CD4-positive, alpha-beta T cell treated with Interferon gamma for 1 hour (primary cell): ENCODE data around the gene PCNX3.

Experiments used
- DNase-seq: peaks from one replicate; pipeline ENCODE4 v3.0.0-alpha.2; 2020

The PCNX3 gene

DNA sequence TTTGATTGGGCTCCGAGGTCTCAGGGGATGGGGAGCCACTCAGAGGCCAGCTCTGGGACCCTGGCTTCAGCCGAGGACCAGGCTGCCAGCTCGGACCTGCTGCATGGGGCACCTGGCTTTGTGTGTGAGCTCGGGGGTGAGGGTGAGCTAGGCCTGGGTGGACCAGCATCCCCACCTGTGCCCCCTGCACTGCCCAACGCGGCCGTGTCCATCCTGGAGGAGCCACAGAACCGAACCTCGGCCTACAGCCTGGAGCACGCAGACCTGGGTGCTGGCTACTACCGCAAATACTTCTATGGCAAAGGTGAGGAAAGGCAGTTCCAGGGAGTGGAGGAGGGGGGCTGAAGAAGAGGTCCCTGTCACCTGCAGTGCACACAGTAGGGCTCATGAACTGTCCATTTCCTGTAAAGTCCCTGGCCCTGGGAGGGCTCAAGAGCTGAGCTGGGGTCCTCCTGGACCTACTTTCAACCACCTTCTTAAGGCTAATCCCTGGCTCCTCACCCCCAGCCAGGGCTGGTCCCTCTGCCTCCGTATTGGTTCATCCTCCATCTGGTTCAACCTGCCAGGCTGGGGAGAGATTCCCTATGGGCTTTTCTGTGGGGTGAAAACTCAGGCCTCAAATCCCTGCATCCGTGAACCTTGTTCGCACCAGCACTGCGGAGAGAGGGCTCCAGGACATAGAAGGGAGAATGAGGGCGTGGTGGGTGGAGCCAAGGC, 25.9 kb downstream of the PCNX3 start:
- DNase-seq, result no peak

DNA sequence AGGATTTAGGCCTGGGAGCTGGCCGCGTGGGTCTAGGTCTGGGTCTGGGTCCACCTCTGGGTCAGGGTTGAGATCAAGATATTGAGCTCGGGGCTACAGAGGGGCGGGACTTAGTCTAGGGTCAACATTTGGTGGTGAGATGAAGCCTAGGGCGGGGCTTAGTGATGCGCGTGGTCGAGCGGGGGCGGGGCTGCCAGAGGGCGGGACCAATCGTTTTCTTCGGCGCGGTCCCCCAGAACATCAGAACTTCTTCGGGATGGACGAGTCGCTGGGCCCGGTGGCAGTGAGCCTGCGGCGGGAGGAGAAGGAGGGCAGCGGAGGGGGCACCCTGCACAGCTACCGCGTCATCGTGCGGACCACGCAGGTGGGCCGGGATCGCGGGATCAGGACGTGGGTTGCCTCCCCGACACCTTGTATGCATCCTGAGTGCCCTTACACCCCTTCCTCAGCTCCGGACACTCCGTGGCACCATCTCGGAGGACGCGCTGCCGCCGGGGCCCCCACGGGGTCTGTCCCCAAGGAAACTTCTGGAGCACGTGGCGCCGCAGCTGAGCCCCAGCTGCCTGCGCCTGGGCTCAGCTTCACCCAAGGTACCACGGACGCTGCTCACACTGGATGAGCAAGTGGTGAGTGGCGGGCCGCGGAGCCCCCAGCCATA, 26.6 kb downstream of the PCNX3 start:
- DNase-seq, result peak; percentile 27

DNA sequence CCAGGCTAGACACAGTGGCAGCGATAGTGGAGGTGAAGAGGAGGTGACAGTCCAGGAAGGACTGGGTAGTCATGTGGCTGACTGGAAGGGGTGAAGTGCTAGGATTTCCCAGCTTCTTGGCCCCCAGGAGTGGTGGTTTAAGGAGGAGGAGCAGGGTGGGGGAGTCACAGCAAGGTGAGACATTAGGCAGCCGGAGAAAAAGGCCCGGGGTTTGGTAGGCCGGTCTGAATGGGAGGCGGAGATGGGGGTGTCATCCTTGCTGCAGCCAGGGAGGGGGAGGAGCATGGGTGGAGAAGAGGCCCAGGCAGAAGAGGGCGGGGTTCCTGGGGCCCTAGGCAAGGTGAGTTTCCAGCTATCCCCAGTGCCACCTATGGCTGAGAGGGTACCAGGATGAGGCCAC, 28.4 kb downstream of the PCNX3 start:
- no peak for DNase-seq

DNA sequence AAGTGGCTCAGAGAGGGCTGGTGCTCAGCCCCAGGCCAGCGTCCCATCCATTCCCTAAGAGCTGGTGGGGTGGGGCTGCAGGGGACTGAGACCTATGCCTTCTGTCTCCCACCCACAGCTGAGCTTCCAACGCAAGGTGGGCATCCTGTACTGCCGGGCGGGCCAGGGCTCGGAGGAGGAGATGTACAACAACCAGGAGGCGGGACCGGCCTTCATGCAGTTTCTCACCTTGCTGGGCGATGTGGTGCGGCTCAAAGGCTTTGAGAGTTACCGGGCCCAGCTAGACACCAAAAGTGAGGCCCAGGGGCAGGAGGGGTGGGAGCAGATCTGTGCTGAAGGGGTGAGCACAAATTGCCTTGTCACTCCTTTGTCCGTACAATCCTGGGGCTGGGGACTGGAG, 29.3 kb downstream of the PCNX3 start:
- no peak for DNase-seq

DNA sequence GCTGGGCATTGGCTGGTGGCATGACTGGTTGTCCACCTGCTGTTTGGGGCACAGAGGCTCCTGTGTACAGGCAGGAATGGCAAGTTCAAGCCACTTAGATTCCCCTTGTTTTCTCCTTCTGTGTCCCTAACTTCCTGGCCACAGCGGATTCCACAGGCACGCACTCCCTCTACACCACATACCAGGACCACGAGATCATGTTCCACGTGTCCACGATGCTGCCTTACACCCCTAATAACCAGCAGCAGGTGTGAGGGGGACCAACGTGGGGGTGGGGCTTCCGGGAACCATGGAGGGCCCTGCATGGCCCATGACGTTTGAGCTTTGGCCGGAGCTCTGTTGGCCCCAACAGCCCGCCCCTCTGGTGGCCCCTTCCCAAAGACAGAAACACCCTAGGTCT, 30.1 kb downstream of the PCNX3 start:
- no peak for DNase-seq

DNA sequence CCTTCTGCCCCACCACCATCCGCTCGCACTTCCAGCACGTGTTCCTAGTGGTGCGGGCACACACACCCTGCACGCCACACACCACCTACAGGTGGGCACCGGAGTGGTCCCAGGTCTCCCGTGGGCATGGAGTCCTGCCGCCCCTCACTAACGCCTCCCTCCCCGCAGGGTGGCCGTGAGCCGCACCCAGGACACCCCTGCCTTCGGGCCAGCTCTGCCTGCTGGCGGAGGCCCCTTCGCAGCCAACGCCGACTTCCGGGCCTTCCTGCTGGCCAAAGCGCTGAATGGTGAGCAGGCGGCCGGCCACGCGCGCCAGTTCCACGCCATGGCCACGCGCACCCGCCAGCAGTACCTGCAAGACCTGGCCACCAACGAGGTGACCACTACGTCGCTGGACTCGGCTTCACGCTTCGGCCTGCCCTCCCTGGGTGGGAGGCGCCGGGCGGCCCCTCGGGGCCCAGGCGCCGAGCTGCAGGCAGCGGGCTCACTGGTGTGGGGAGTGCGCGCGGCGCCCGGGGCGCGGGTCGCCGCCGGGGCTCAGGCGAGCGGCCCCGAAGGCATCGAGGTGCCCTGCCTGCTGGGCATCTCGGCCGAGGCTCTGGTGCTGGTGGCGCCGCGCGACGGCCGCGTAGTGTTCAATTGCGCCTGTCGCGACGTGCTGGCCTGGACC, 30.8 kb downstream of the PCNX3 start:
- no peak for DNase-seq

DNA sequence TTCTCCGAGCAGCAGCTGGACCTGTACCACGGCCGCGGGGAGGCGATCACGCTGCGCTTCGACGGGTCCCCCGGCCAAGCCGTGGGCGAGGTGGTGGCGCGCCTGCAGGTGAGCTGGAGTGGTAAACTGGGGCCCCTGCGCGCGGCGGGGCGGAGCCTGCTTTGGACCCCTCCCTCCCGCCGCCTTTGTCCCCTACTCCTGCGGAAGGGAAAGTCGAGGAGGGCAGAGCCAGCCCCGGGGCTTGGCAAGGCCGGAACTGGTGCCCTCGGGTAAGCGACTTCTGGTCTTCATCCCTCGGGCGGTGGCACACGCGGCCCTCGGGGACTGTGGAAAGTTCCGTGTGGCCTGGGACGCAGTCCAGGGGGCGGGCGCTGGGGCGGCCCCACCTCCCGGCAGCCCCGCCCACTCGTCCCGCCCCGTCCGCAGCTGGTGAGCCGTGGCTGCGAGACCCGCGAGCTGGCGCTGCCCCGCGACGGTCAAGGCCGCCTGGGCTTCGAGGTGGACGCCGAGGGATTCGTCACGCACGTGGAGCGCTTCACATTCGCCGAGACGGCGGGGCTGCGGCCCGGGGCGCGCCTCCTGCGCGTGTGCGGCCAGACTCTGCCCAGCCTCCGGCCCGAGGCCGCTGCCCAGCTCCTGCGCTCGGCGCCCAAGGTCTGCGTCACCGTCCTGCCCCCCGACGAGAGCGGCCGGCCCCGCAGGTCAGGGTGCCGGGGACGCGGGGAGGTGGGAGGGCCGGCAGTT, 31.6 kb downstream of the PCNX3 start:
- DNase-seq, result no peak

DNA sequence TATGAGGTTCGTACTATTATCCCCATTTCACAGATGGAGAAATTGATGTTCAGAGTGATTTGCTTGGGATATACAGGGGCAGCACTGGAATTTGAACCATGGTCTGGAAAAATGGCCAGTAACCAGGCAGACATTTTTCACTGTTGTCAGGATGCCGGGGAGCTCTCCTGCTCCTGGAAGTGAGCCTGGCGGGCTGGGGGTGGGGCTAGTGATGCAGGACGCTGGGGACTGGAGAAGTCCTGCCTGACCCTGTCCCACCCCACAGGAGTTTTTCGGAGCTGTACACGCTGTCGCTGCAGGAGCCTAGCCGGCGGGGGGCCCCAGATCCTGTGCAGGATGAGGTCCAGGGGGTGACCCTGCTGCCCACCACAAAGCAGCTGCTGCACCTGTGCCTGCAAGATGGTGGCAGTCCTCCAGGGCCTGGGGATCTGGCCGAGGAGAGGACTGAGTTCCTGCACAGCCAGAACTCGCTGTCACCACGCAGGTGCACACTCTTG, 33.5 kb downstream of the PCNX3 start:
- no peak for DNase-seq

DNA sequence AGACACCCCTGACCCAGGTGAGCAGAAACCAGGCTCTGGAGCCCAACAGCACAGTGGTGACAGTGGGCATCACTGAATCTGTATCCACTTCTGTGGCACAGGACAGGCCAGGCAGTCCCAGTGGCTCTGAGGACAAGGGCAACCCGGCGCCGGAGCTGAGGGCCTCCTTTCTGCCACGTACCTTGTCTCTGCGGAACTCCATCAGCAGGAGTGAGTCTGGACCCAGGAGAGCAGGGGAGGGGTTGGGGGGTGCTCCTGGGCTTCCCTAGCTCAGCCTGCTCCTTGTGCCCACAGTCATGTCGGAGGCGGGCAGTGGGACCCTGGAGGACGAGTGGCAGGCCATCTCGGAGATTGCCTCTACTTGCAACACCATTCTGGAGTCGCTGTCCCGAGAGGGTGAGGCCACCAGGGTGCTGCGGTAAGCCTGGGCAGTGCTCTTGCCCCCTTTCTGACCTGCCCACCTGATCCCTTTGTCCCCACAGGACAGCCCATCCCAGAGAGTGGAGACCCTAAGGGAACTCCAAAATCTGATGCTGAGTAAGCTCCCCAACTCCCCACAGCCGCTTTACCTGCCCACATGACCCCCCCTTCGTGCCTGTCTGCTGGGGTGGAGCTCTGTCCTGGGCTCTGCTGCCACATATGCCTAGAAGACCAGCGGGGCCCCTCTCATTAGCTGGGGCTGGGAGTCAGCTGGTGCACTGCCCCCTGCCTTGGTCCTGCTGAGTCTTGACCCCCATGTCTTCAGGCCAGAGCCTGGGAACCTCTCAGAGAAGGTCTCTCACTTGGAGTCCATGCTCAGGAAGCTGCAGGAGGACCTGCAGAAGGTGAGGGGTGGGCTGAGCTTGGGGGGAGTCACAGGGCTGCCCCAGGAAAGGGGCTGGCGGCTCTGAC, 34.3 kb downstream of the PCNX3 start:
- DNase-seq, result no peak

DNA sequence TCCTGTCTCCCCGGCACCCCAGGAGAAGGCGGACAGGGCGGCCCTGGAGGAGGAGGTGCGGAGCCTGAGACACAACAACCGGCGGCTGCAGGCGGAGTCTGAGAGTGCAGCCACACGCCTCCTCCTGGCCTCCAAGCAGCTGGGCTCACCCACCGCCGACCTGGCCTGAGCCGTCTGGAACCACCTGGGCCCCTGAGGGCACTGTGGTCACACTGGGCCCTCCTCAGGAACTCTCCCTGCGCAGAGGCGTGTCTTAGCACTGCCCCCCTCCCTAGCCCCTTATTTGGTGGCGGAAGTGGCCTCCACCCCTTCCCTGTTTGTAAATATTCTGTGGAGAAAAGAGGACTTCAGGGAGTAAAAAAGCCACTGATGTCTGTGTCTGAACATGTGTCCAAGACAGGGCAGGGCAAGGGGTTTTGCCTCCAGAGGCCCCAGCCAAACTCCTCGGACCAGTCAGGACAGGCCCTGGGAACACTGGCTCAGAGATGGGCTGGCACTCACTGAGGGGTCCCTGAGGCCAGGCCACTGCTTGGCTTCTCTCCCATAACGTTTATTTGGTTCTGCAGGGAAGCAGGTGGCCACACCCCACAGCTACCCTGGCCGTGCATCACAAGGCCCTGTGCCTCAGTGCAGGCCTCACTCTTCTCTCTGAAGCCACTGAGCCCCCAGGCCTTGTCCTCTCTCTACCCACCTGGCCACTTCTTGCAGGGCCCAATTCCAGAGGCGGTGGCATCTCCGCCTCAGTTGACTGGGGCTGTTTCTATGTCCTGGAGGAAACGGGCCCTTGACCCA, 35.2 kb downstream of the PCNX3 start:
- no peak for DNase-seq

DNA sequence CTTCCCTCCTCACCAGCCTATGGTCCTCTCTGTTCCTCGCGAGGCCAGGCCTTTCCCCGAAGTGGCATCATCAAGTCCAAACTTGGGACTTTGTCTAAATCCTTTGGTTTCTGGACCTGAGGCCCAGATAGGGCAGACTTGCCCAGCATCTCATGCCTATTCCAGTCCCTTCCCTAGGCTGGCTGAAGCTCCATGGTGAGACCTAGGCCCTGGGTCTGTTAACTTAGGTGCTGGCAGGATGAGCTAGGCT, 35.7 kb downstream of the PCNX3 start:
- DNase-seq, result no peak

DNA sequence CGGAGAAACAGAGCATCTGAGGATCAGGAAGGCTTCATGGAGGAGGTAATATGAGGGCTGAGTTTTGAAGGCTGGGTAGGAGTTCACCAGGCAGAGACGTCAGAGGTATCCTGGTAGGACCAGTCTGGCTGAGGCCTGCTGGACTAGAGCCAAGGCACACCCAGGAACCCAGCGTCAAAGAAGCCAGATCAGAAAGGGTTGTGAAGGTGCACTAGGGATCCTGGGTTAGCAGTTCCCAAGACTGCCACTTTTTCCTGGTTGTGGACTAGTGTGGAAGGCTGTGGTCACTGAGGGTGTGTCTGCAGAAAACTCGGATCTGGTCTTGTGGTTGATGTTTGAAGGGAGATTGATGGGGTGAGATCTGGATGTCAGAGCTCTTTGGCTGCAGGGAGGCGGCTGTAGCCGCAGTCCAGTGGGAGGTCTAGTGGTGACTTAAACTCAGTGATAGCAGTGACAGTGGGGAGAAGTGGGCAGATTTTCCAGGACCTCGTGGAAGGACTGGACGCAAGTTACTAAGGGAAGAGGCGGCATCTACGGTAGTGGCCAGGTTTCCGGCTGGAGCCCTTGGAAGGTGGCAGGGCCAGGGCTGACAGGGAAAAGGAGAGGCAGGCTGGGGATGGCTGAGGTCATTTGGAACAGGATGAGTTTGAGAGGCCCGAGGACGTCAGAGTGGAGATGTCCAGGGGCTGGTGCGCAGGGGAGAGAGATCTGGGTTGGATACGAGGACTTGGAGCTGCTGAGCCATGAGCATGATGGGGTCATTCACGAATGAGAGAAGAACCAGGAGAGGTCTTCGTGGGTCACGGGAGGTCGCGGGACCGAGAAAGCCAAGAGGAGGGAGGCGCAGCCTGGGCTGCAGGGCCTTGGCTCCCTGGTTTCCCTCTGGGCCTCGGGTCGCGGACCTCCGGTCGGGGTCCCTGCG, 36.3 kb downstream of the PCNX3 start:
- no peak for DNase-seq

DNA sequence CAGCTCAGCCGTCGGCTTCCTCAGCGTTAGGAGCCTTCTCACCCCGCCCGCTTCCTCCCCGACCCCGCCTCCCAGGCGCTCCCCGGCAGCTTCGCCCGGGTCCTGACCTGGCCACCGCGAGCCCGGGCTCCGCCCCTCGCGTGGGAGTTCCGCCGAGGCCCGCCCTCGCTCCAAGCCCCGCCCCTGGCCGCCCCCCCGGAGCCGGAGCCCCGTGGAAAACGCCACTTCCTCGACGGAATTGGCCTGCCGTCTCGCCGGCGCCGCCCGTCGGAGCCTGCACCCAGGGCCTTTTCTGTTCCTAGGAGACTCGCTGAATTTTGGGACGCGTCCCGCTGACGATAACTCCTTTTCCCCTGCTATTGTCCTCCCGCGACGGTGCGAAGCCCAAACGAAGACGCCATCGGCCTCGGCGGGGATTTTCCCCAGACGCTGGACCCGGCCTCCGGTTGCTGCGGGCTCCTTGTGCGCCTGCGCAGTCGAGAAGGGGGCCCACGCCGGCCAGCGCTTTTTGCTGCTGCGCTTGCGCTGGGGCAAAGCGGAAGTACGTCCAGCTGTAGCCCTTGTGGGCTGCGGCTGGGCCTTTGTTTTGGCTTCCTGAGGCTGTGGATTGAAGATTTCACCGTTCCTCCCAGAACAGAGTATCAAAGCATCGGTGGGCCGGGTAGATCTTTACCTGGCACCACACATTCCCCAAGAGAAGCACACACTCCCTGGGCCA, 37.1 kb downstream of the PCNX3 start:
- peak; percentile 97 for DNase-seq

DNA sequence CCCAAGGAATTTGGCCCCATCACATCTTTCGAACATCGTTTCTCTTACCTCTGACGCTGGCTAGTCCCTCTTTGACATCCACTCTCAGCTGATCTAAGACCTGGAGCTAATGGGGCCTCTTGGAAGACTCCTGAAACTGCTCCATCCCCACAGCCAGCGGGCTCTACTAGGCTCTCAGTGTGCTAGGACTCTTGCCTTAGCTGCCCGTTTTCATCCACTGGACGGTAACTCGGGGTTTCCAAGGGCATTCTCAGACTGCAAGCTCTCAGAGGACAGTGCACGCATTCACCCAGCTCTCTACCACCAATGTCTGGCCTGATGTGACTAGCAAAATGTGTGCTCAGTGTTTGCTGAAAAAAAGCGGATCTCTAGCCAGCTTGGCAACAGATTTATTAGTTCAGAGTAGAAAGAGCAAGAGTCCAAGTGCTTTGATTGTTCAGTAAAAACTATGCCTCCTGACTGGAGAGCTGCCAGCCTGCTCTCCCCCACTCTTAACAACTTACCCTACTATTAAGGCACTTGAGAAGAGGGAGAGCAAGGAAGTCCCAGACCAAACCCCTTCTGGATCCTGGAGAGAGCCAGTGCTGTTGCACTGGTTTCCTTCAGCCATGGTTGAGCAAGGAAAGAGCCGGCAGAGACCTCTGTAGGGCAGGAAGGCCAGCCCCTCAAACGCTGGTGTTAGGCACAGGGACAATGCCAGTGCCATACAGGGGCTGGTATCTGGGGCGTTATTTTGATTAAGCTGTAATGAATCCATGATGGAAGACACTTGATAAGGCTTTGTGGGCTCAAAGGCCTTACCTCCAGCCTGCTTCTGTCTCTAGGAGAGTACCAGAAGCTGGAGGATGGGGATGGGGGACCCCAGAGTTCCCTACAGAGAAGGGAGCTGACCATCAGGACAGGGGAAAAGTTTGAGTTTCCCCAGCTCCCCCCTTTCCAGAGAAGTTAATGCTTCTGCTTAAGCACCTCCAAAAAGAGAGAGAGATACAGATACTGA, 38.0 kb downstream of the PCNX3 start:
- DNase-seq, result no peak

DNA sequence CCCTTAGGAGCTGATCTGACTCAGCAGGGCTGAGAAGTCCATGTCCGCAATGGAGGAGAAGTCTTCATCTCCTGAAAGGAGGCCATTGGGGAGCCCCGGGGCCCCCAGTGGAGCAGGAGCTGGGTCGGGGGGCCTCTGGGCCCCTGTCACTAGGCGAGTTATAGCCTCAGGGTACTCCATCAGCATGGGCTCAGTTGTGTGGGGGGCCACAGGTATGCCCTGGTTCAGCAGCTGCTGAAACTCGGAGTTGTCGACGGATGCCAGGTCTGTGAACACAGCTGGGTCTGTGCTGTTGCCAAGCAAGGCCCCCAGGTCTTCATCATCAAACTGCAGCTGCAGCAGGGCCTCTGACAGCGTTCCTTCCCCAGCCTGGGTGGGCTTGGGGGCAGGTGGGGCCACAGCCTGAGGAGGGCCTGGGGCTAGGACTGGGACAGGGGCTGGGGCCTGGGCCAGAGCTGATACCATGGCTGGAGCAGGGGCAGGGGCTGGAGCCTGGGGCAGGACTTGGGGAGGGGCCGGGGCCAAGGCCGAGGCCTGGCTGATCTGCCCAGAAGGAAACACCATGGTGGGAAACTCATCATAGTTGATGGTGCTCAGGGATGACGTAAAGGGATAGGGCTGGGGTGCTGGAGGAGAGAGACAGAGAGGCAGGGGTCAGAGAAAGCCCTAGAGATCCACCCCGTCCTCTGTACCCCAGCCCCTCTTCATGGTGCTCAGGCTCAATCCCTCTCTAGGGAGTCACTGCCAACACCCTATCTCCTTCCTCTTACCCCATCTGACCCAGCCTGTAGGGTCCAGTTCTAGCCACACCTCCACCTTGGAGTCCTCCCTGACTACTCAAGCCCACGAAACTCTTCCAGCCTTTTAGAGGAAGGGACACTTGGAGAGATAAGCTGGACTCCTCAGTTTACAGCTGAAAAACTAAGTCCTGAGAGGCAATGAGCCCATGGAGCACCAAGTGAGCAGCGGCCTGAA, 39.1 kb downstream of the PCNX3 start:
- DNase-seq, result no peak

DNA sequence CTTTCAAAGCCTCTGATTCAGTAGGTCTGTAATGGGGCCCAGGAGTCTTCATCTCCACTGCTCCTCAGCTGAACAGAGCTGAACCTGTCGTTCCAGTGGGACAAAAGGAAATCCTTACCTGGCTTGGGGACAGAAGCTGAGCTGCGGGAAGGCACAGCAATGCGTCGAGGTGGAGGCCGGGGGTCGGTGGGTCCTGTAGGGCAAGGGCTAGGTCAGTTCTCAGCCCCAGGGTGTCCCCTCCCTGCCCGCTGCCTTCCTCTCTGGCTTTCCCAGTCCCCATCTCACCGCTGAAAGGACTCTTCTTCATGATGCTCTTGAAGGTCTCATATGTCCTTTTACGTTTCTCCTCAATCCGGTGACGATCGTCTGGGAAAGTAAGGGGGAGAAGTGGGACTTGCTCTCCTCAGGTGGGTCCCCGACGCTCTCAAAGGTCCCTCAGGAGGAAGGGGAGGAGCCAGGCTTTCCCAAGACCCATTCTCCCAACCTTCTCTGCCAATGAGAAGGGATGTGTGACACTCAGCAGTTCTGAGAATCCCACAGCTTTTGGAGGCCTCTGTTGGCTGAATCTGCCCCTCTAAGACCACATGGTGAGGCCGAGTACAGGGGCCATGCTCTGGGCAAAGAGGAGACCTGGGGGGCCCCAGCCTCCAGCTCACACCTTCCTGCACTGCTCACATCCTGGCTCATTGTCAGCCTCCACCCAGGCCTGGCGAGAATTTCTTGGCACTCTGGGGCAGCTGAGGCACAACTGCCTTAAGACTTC, 40.2 kb downstream of the PCNX3 start:
- no peak for DNase-seq

DNA sequence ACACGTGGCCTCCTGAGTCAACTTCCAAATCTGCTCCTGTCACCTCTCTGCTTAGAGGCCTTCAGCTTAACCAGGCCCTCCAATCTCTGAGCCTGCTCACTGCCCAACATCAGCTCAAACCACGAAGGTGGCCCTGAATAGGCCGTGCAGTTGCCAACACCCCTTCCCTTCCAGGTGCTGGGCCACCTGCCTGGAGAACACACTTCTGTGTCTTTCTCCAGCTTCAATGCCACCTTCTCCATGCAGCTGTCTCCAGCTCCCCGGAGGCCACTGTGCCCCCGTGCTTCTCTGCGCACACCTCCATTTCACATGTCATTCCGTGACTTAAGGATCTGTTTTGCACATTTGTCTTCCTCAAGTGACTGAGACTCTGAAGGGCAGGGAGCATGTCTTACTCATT, 41.9 kb downstream of the PCNX3 start:
- no peak for DNase-seq
